Stimulated activated CD4-positive, alpha-beta T cell treated with anti-CD3 and anti-CD28 coated beads, Interleukin-2, amount 100 ng/mL, for 48 hours (primary cell): ENCODE results near the gene STAT4.

Source experiments
- DNase-seq, 2 donors: peaks; one replicate each; pipeline ENCODE4 v3.0.0-alpha.2; 2020

STAT4 gene

GRCh38 chr2:191038741-191039140, 112.1 kb downstream of the STAT4 start:
- no peak for DNase-seq

- no peak for DNase-seq
These were observed 112.5 kb downstream of the STAT4 start for GRCh38 chr2:191038241-191038725.

GRCh38 chr2:191037351-191037750, 113.4 kb downstream of the STAT4 start:
- DNase-seq, result no peak

GRCh38 chr2:191036363-191036762, 114.4 kb downstream of the STAT4 start:
- no peak for DNase-seq

- no peak for DNase-seq
These were observed 118.0 kb downstream of the STAT4 start for GRCh38 chr2:191032588-191033429.

- DNase-seq, result no peak
These were observed 119.5 kb downstream of the STAT4 start for GRCh38 chr2:191031256-191031655.

GRCh38 chr2:191030521-191031154, 120.2 kb downstream of the STAT4 start:
- DNase-seq, result no peak

GRCh38 chr2:191029280-191029950, 121.4 kb downstream of the STAT4 start:
- no peak for DNase-seq

GRCh38 chr2:191026377-191026776, 124.4 kb downstream of the STAT4 start:
- no peak for DNase-seq

GRCh38 chr2:191025135-191025534, 125.7 kb downstream of the STAT4 start:
- DNase-seq, result no peak

GRCh38 chr2:191023235-191023679, 127.5 kb downstream of the STAT4 start:
- DNase-seq, result no peak

- peak in 1 of 2 donors; percentile 34 for DNase-seq
These were observed 129.9 kb downstream of the STAT4 start for GRCh38 chr2:191020742-191021381.

GRCh38 chr2:191020221-191020741, 130.5 kb downstream of the STAT4 start:
- peak; percentile 94 to 95 for DNase-seq

GRCh38 chr2:191019376-191019775, 131.4 kb downstream of the STAT4 start:
- DNase-seq, result no peak

- DNase-seq, result no peak
These were observed 132.1 kb downstream of the STAT4 start for GRCh38 chr2:191018643-191019119.

GRCh38 chr2:191018048-191018447, 132.7 kb downstream of the STAT4 start:
- DNase-seq, result no peak

- no peak for DNase-seq
These were observed 135.0 kb downstream of the STAT4 start for GRCh38 chr2:191015831-191016230.

- DNase-seq, result no peak
These were observed 135.6 kb downstream of the STAT4 start for GRCh38 chr2:191015239-191015638.

- no peak for DNase-seq
These were observed 136.2 kb downstream of the STAT4 start for GRCh38 chr2:191014653-191015020.

- DNase-seq, result peak; percentile 97 to 99
These were observed 136.7 kb downstream of the STAT4 start, which contains the start of gene STAT1 for GRCh38 chr2:191013932-191014652. TSS of gene STAT1 (minus strand) at chr2:191014171. CDS start at chr2:191010003, 4,168 bp downstream.

- no peak for DNase-seq
These were observed 137.2 kb downstream of the STAT4 start for GRCh38 chr2:191013682-191013931.
